Sigmoid colon (tissue), 7 donors: ENCODE results near the gene HIVEP2. TPM values are rescaled to one million over a fixed set of nuclear protein-coding genes. Genes with fewer than 3 reads are reported as not detected.

Source experiments
- DNase-seq: peaks from one replicate; pipeline ENCODE4 v3.0.0-alpha.2; 2019
- H3K27ac ChIP-seq, 4 donors: fragments of 200-600 bp; sonication (generic); one replicate each; pipeline ENCODE4 v1.5.1; 2016 to 2019; ENCODE audit warnings: mild to moderate bottlenecking in 1 of 4
- H3K27me3 ChIP-seq, 3 donors: fragments of 200-600 bp; sonication (generic); one replicate each; pipeline ENCODE4 v1.5.1; 2019; ENCODE audit warnings: mild to moderate bottlenecking in 1 of 3
- H3K36me3 ChIP-seq, 4 donors: fragments of 200-600 bp; sonication (generic); one replicate each; pipeline ENCODE4 v1.5.1; 2016 to 2019
- H3K4me1 ChIP-seq, 4 donors: fragments of 200-600 bp; sonication (generic); one replicate each; pipeline ENCODE4 v1.5.1; 2017 to 2019
- H3K4me3 ChIP-seq, 4 donors: fragments of 200-600 bp; sonication (generic); one replicate each; pipeline ENCODE4 v1.5.1; 2017 to 2019; ENCODE audit warnings: mild to moderate bottlenecking in 2 of 4, moderate library complexity in 1 of 4
- H3K9me3 ChIP-seq, 4 donors: fragments of 200-600 bp in 3 of 4; sonication (generic) in 3 of 4; one replicate each; pipeline versions ENCODE4 v1.5.1 to v1.6.1; 2013 to 2019
- CTCF ChIP-seq, 4 experiments: fragments of 450-650 bp in 3 of 4; fragments of 200-600 bp in 1 of 4; IDR thresholded peaks; one replicate each; pipeline ENCODE4 v1.5.1; 2016 to 2019; ENCODE audit warnings: antibody characterized with exemption in 4 of 4, mild to moderate bottlenecking in 3 of 4, moderate library complexity in 2 of 4
- EP300 ChIP-seq, 4 donors: sonication (generic); formaldehyde crosslinking; IDR thresholded peaks; one replicate each; pipeline ENCODE4 v1.6.1; 2017; ENCODE audit warnings: antibody characterized with exemption in 4 of 4
- POLR2A ChIP-seq, 2 donors: fragments of 450-650 bp; IDR thresholded peaks; one replicate each; pipeline ENCODE4 v1.6.1; 2016; ENCODE audit warnings: antibody characterized with exemption in 2 of 2, mild to moderate bottlenecking in 2 of 2, moderate library complexity in 2 of 2
- POLR2AphosphoS5 ChIP-seq, 4 donors: sonication (generic); formaldehyde crosslinking; IDR thresholded peaks; one replicate each; pipeline ENCODE4 v1.6.1; 2017; ENCODE audit warnings: antibody characterized with exemption in 4 of 4
- WGBS, 2 donors: extraction: QIAGEN DNeasy Blood & Tissue Kit; methylation state at CpG; one replicate each; pipeline ENCODE4 v1.1.7; 2013; 5-methylcytosine and 5-hydroxymethylcytosine counted together
- intact Hi-C: fragments of 100-400 bp; cut with DNase I; formaldehyde crosslinking; loops from one replicate; pipeline ENCODE4 v1.15.1; 2023
- polyA plus RNA-seq, 3 donors: library from polyadenylated mRNA; stranded (reverse); fragments of 200-250 nt; gene quantifications; one replicate each; pipeline ENCODE4 v1.2.3, GENCODE V29; 2013
- total RNA-seq, 4 donors: library from RNA; depleted of rRNA; stranded (reverse); fragments of >200 nt; gene quantifications; one replicate each; pipeline ENCODE4 v1.1.0, GENCODE V29; 2016
- donor health status: healthy with polysubstance abuse.
- donor health status: Bipolar disorder and iron deficiency.
- donor health status: healthy.

Gene HIVEP2
- total and polyA plus RNA-seq, 7 donors: 1.8 to 21.7 (median 11.5) TPM

- no peak overlapping the region for H3K27ac ChIP-seq
- no peaks in the 10 kb centered on the region for H3K36me3 ChIP-seq
- H3K4me1 ChIP-seq: peaks cover 0 to 4% (median 0%) of the 10 kb centered on the region in 4 donors
- H3K9me3 ChIP-seq: no peaks in the 10 kb centered on the region
- WGBS, 2 donors: 90 to 94% methylated on average over 2 of the region's 2 CpGs
- no peak overlapping the region for H3K4me3 ChIP-seq
- TF ChIP-seq CTCF (IDR thresholded peaks at IDR 0.05): no peak
- no peak for TF ChIP-seq POLR2AphosphoS5 (IDR thresholded peaks at IDR 0.05)
- TF ChIP-seq EP300 (IDR thresholded peaks at IDR 0.05): no peak
- no peak for TF ChIP-seq POLR2A (IDR thresholded peaks at IDR 0.05)
- no peaks in the 10 kb centered on the region for H3K27me3 ChIP-seq
- no peak for DNase-seq
- intact Hi-C loops: no loop called here
Measured at GRCh38 chr6:142809947-142810346, 135.0 kb downstream of the HIVEP2 start.

- 91 to 96% methylated on average over 5 of the region's 5 CpGs for WGBS, 2 donors
- no peak overlapping the region for H3K4me3 ChIP-seq
- TF ChIP-seq POLR2A (IDR thresholded peaks at IDR 0.05): no peak
- TF ChIP-seq CTCF (IDR thresholded peaks at IDR 0.05): no peak
- TF ChIP-seq POLR2AphosphoS5 (IDR thresholded peaks at IDR 0.05): no peak
- TF ChIP-seq EP300 (IDR thresholded peaks at IDR 0.05): no peak
- no peaks in the 10 kb centered on the region for H3K9me3 ChIP-seq
- peaks cover 0 to 8% (median 0%) of the 10 kb centered on the region in 4 donors for H3K4me1 ChIP-seq
- no peaks in the 10 kb centered on the region for H3K27me3 ChIP-seq
- no peaks in the 10 kb centered on the region for H3K36me3 ChIP-seq
- no peak for DNase-seq
- no peak overlapping the region for H3K27ac ChIP-seq
- intact Hi-C loops: no loop called here
Measured at GRCh38 chr6:142808405-142809061, 136.4 kb downstream of the HIVEP2 start.

GRCh38 chr6:142805042-142805441 is 139.9 kb downstream of the HIVEP2 start:
- no peak for DNase-seq
- H3K27me3 ChIP-seq: no peaks in the 10 kb centered on the region
- intact Hi-C loops: no loop called here
- no peaks in the 10 kb centered on the region for H3K36me3 ChIP-seq
- H3K27ac ChIP-seq: no peak overlapping the region
- no peak overlapping the region for H3K4me3 ChIP-seq
- H3K9me3 ChIP-seq: no peaks in the 10 kb centered on the region
- no peak for TF ChIP-seq POLR2A (IDR thresholded peaks at IDR 0.05)
- no peak for TF ChIP-seq EP300 (IDR thresholded peaks at IDR 0.05)
- TF ChIP-seq CTCF (IDR thresholded peaks at IDR 0.05): no peak
- no peak for TF ChIP-seq POLR2AphosphoS5 (IDR thresholded peaks at IDR 0.05)
- 55 to 84% methylated on average over 1 of the region's 1 CpG for WGBS, 2 donors
- peaks cover 0 to 11% (median 5%) of the 10 kb centered on the region in 4 donors for H3K4me1 ChIP-seq

GRCh38 chr6:142804490-142804889 is 140.5 kb downstream of the HIVEP2 start:
- H3K9me3 ChIP-seq: no peaks in the 10 kb centered on the region
- H3K36me3 ChIP-seq: no peaks in the 10 kb centered on the region
- H3K27ac ChIP-seq: no peak overlapping the region
- TF ChIP-seq EP300 (IDR thresholded peaks at IDR 0.05) (no peak), POLR2A (IDR thresholded peaks at IDR 0.05) (no peak), CTCF (IDR thresholded peaks at IDR 0.05) (no peak), POLR2AphosphoS5 (IDR thresholded peaks at IDR 0.05) (no peak)
- peaks cover 0 to 11% (median 5%) of the 10 kb centered on the region in 4 donors for H3K4me1 ChIP-seq
- H3K27me3 ChIP-seq: no peaks in the 10 kb centered on the region
- intact Hi-C loops: no loop called here
- no peak overlapping the region for H3K4me3 ChIP-seq
- no peak for DNase-seq
